ENCODE results near the gene RAP1A.
"Not testable (repeated sequence)": the region's sequence is repeated elsewhere in the genome, so short reads cannot be mapped to it uniquely, and the experiment has no call there.

Gene RAP1A

GRCh38 chr1:111629190-111629954, 9.8 kb downstream of the RAP1A start:
- H3K79me2 ChIP-seq (ENCODE audit: insufficient read depth, low read length), result peaks cover 98% of the 10 kb centered on the region
- H3K9me3 ChIP-seq (ENCODE audit: insufficient read depth, low read depth, low read length), result no peaks in the 10 kb centered on the region
- H3K4me2 ChIP-seq (ENCODE audit: low read depth, low read length, poor library complexity, severe bottlenecking), result peak overlapping the region; percentile 40
- H3K4me1 ChIP-seq (ENCODE audit: insufficient read depth, low read length, poor library complexity, severe bottlenecking), result peaks cover 67% of the 10 kb centered on the region
- H3K36me3 ChIP-seq (ENCODE audit: insufficient read depth, low read length), result no peaks in the 10 kb centered on the region
- H3K27me3 ChIP-seq (ENCODE audit: insufficient read depth, low read length, poor library complexity, severe bottlenecking), result no peaks in the 10 kb centered on the region
- H3K9ac ChIP-seq (ENCODE audit: low read depth, low read length, poor library complexity, severe bottlenecking), result peak overlapping the region; percentile 19
- TF ChIP-seq CTCF (conservative IDR thresholded peaks at IDR 0.05; ENCODE audit: low read length) (no peak), EZH2phosphoT487 (IDR thresholded peaks at IDR 0.05; ENCODE audit: borderline replicate concordance) (no peak)
- no peak overlapping the region for H2AFZ ChIP-seq (ENCODE audit: low read length)
- H3K9me2 ChIP-seq (replicated peaks; ENCODE audit: low read depth, low read length), result no peaks in the 10 kb centered on the region
- H3F3A ChIP-seq (ENCODE audit: low read depth), result no peaks in the 10 kb centered on the region
- H4K20me1 ChIP-seq (ENCODE audit: insufficient read depth, low read length, poor library complexity, severe bottlenecking), result peaks cover 94% of the 10 kb centered on the region
- H3K4me3 ChIP-seq (ENCODE audit: low read length, poor library complexity, severe bottlenecking), result peak overlapping the region; percentile 32

GRCh38 chr1:111630567-111630966, 11.0 kb downstream of the RAP1A start:
- H3K9ac ChIP-seq (ENCODE audit: low read depth, low read length, poor library complexity, severe bottlenecking), result no peak overlapping the region
- no peak overlapping the region for H2AFZ ChIP-seq (ENCODE audit: low read length)
- H3K79me2 ChIP-seq (ENCODE audit: insufficient read depth, low read length), result peaks cover 94% of the 10 kb centered on the region
- TF ChIP-seq EZH2phosphoT487 (IDR thresholded peaks at IDR 0.05; ENCODE audit: borderline replicate concordance) (no peak), CTCF (conservative IDR thresholded peaks at IDR 0.05; ENCODE audit: low read length) (no peak)
- peaks cover 56% of the 10 kb centered on the region for H3K4me1 ChIP-seq (ENCODE audit: insufficient read depth, low read length, poor library complexity, severe bottlenecking)
- no peak overlapping the region for H3K4me3 ChIP-seq (ENCODE audit: low read length, poor library complexity, severe bottlenecking)
- no peaks in the 10 kb centered on the region for H3K27me3 ChIP-seq (ENCODE audit: insufficient read depth, low read length, poor library complexity, severe bottlenecking)
- no peaks in the 10 kb centered on the region for H3K36me3 ChIP-seq (ENCODE audit: insufficient read depth, low read length)
- peaks cover 90% of the 10 kb centered on the region for H4K20me1 ChIP-seq (ENCODE audit: insufficient read depth, low read length, poor library complexity, severe bottlenecking)
- no peaks in the 10 kb centered on the region for H3F3A ChIP-seq (ENCODE audit: low read depth)
- peak overlapping the region; percentile 40 for H3K4me2 ChIP-seq (ENCODE audit: low read depth, low read length, poor library complexity, severe bottlenecking)
- no peaks in the 10 kb centered on the region for H3K9me2 ChIP-seq (replicated peaks; ENCODE audit: low read depth, low read length)
- H3K9me3 ChIP-seq (ENCODE audit: insufficient read depth, low read depth, low read length), result no peaks in the 10 kb centered on the region

GRCh38 chr1:111631502-111631901, 11.9 kb downstream of the RAP1A start:
- peaks cover 46% of the 10 kb centered on the region for H3K4me1 ChIP-seq (ENCODE audit: insufficient read depth, low read length, poor library complexity, severe bottlenecking)
- H3K4me3 ChIP-seq (ENCODE audit: low read length, poor library complexity, severe bottlenecking), result no peak overlapping the region
- no peak overlapping the region for H3K9ac ChIP-seq (ENCODE audit: low read depth, low read length, poor library complexity, severe bottlenecking)
- peaks cover 87% of the 10 kb centered on the region for H4K20me1 ChIP-seq (ENCODE audit: insufficient read depth, low read length, poor library complexity, severe bottlenecking)
- H3K9me2 ChIP-seq (replicated peaks; ENCODE audit: low read depth, low read length), result no peaks in the 10 kb centered on the region
- peaks cover 94% of the 10 kb centered on the region for H3K79me2 ChIP-seq (ENCODE audit: insufficient read depth, low read length)
- no peaks in the 10 kb centered on the region; the same call in 1 of the 2 replicates for H3K36me3 ChIP-seq (ENCODE audit: insufficient read depth, low read length)
- no peak for TF ChIP-seq EZH2phosphoT487 (IDR thresholded peaks at IDR 0.05; ENCODE audit: borderline replicate concordance)
- H3K9me3 ChIP-seq (ENCODE audit: insufficient read depth, low read depth, low read length), result no peaks in the 10 kb centered on the region
- no peak overlapping the region for H3K4me2 ChIP-seq (ENCODE audit: low read depth, low read length, poor library complexity, severe bottlenecking)
- H3F3A ChIP-seq (ENCODE audit: low read depth), result no peaks in the 10 kb centered on the region
- H2AFZ ChIP-seq (ENCODE audit: low read length), result no peak overlapping the region
- no peaks in the 10 kb centered on the region for H3K27me3 ChIP-seq (ENCODE audit: insufficient read depth, low read length, poor library complexity, severe bottlenecking)

- H3F3A ChIP-seq (ENCODE audit: low read depth); H3K4me3 ChIP-seq (ENCODE audit: low read length, poor library complexity, severe bottlenecking); H3K4me2 ChIP-seq (ENCODE audit: low read depth, low read length, poor library complexity, severe bottlenecking); H3K9me3 ChIP-seq (ENCODE audit: insufficient read depth, low read depth, low read length); H3K9ac ChIP-seq (ENCODE audit: low read depth, low read length, poor library complexity, severe bottlenecking); H3K9me2 ChIP-seq (replicated peaks; ENCODE audit: low read depth, low read length); H3K27me3 ChIP-seq (ENCODE audit: insufficient read depth, low read length, poor library complexity, severe bottlenecking); H3K36me3 ChIP-seq (ENCODE audit: insufficient read depth, low read length); H2AFZ ChIP-seq (ENCODE audit: low read length): not testable (repeated sequence)
- peaks cover 87% of the 10 kb centered on the region for H4K20me1 ChIP-seq (ENCODE audit: insufficient read depth, low read length, poor library complexity, severe bottlenecking)
- peaks cover 94% of the 10 kb centered on the region for H3K79me2 ChIP-seq (ENCODE audit: insufficient read depth, low read length)
- peaks cover 36% of the 10 kb centered on the region for H3K4me1 ChIP-seq (ENCODE audit: insufficient read depth, low read length, poor library complexity, severe bottlenecking)
Observed at GRCh38 chr1:111632771-111633170, 13.2 kb downstream of the RAP1A start.
